Measurements from ENCODE around the gene SLIT1. TPM values are rescaled to one million over a fixed set of nuclear protein-coding genes. Genes with fewer than 3 reads are reported as not detected.

The SLIT1 gene
- total RNA-seq, 1 experiment from 2014 or later, result 1.0 TPM

- DNase-seq, result no peak
- H3K9me2 ChIP-seq (replicated peaks; ENCODE audit: insufficient read depth, low read length), result no peaks in the 10 kb centered on the region
- H3K4me1 ChIP-seq (ENCODE audit: low read length), result peaks cover 34% of the 10 kb centered on the region
- no peaks in the 10 kb centered on the region for H3K36me3 ChIP-seq (ENCODE audit: insufficient read depth, low read length)
- no peak overlapping the region for H3K4me3 ChIP-seq (ENCODE audit: low read length)
- H4K20me1 ChIP-seq (ENCODE audit: insufficient read depth, low read depth, low read length), result no peaks in the 10 kb centered on the region
- H3K4me2 ChIP-seq (ENCODE audit: low read depth, low read length, poor library complexity, severe bottlenecking), result peak overlapping the region; percentile 47
- no peak overlapping the region for H3K9ac ChIP-seq (ENCODE audit: low read length)
- H2AFZ ChIP-seq (ENCODE audit: low read length), result no peak overlapping the region
- no peaks in the 10 kb centered on the region for H3K27me3 ChIP-seq (ENCODE audit: low read length)
- peak overlapping the region; percentile 37 for H3K27ac ChIP-seq (ENCODE audit: low read length)
- no peaks in the 10 kb centered on the region for H3K9me3 ChIP-seq (ENCODE audit: low read length)
- no peaks in the 10 kb centered on the region for H3K79me2 ChIP-seq (ENCODE audit: low read length)
These were observed 134.7 kb downstream of the SLIT1 start for GRCh38 chr10:97050956-97051496.

GRCh38 chr10:97050205-97050745, 135.5 kb downstream of the SLIT1 start:
- Histone ChIP-seq H3K79me2 (ENCODE audit: low read length) (no peaks in the 10 kb centered on the region), H3K4me3 (ENCODE audit: low read length) (no peak overlapping the region), H3K4me2 (ENCODE audit: low read depth, low read length, poor library complexity, severe bottlenecking) (peak overlapping the region; percentile 47), H3K4me1 (ENCODE audit: low read length) (peaks cover 34% of the 10 kb centered on the region), H2AFZ (ENCODE audit: low read length) (no peak overlapping the region), H3K27ac (ENCODE audit: low read length) (peak overlapping the region; percentile 37; the same call in 1 of the 2 replicates), H3K9ac (ENCODE audit: low read length) (no peak overlapping the region), H4K20me1 (ENCODE audit: insufficient read depth, low read depth, low read length) (no peaks in the 10 kb centered on the region), H3K27me3 (ENCODE audit: low read length) (no peaks in the 10 kb centered on the region), H3K36me3 (ENCODE audit: insufficient read depth, low read length) (no peaks in the 10 kb centered on the region), H3K9me3 (ENCODE audit: low read length) (no peaks in the 10 kb centered on the region), H3K9me2 (replicated peaks; ENCODE audit: insufficient read depth, low read length) (no peaks in the 10 kb centered on the region)
- DNase-seq, result peak; percentile 51

- Histone ChIP-seq H2AFZ (ENCODE audit: low read length) (no peak overlapping the region), H4K20me1 (ENCODE audit: insufficient read depth, low read depth, low read length) (no peaks in the 10 kb centered on the region), H3K9ac (ENCODE audit: low read length) (no peak overlapping the region), H3K4me3 (ENCODE audit: low read length) (no peak overlapping the region), H3K79me2 (ENCODE audit: low read length) (no peaks in the 10 kb centered on the region), H3K27me3 (ENCODE audit: low read length) (no peaks in the 10 kb centered on the region), H3K9me3 (ENCODE audit: low read length) (no peaks in the 10 kb centered on the region), H3K9me2 (replicated peaks; ENCODE audit: insufficient read depth, low read length) (no peaks in the 10 kb centered on the region), H3K4me2 (ENCODE audit: low read depth, low read length, poor library complexity, severe bottlenecking) (no peak overlapping the region), H3K4me1 (ENCODE audit: low read length) (peaks cover 34% of the 10 kb centered on the region), H3K27ac (ENCODE audit: low read length) (no peak overlapping the region), H3K36me3 (ENCODE audit: insufficient read depth, low read length) (no peaks in the 10 kb centered on the region)
- no peak for DNase-seq
These were observed 136.1 kb downstream of the SLIT1 start for GRCh38 chr10:97049670-97050069.

GRCh38 chr10:97048649-97049427, 136.9 kb downstream of the SLIT1 start:
- H3K79me2 ChIP-seq (ENCODE audit: low read length), result no peaks in the 10 kb centered on the region
- no peaks in the 10 kb centered on the region for H3K27me3 ChIP-seq (ENCODE audit: low read length)
- H3K9me2 ChIP-seq (replicated peaks; ENCODE audit: insufficient read depth, low read length), result no peaks in the 10 kb centered on the region
- no peak overlapping the region for H3K4me3 ChIP-seq (ENCODE audit: low read length)
- H3K4me2 ChIP-seq (ENCODE audit: low read depth, low read length, poor library complexity, severe bottlenecking), result no peak overlapping the region
- H3K27ac ChIP-seq (ENCODE audit: low read length), result no peak overlapping the region
- peaks cover 32% of the 10 kb centered on the region for H3K4me1 ChIP-seq (ENCODE audit: low read length)
- no peak overlapping the region for H3K9ac ChIP-seq (ENCODE audit: low read length)
- no peak overlapping the region for H2AFZ ChIP-seq (ENCODE audit: low read length)
- H3K9me3 ChIP-seq (ENCODE audit: low read length), result no peaks in the 10 kb centered on the region
- no peaks in the 10 kb centered on the region for H4K20me1 ChIP-seq (ENCODE audit: insufficient read depth, low read depth, low read length)
- H3K36me3 ChIP-seq (ENCODE audit: insufficient read depth, low read length), result no peaks in the 10 kb centered on the region
- DNase-seq, result no peak

- H3K79me2 ChIP-seq (ENCODE audit: low read length), result no peaks in the 10 kb centered on the region
- no peak overlapping the region for H3K4me2 ChIP-seq (ENCODE audit: low read depth, low read length, poor library complexity, severe bottlenecking)
- H3K9ac ChIP-seq (ENCODE audit: low read length), result no peak overlapping the region
- no peaks in the 10 kb centered on the region for H3K9me2 ChIP-seq (replicated peaks; ENCODE audit: insufficient read depth, low read length)
- peaks cover 22% of the 10 kb centered on the region for H3K4me1 ChIP-seq (ENCODE audit: low read length)
- no peaks in the 10 kb centered on the region for H3K9me3 ChIP-seq (ENCODE audit: low read length)
- H4K20me1 ChIP-seq (ENCODE audit: insufficient read depth, low read depth, low read length), result no peaks in the 10 kb centered on the region
- no peaks in the 10 kb centered on the region for H3K27me3 ChIP-seq (ENCODE audit: low read length)
- H3K36me3 ChIP-seq (ENCODE audit: insufficient read depth, low read length), result no peaks in the 10 kb centered on the region
- no peak overlapping the region for H3K4me3 ChIP-seq (ENCODE audit: low read length)
- DNase-seq, result no peak
- H2AFZ ChIP-seq (ENCODE audit: low read length), result no peak overlapping the region
- no peak overlapping the region for H3K27ac ChIP-seq (ENCODE audit: low read length)
These were observed 138.0 kb downstream of the SLIT1 start for GRCh38 chr10:97047788-97048187.

GRCh38 chr10:97047083-97047736, 138.5 kb downstream of the SLIT1 start:
- Histone ChIP-seq H3K27me3 (ENCODE audit: low read length) (no peaks in the 10 kb centered on the region), H2AFZ (ENCODE audit: low read length) (no peak overlapping the region), H3K9ac (ENCODE audit: low read length) (no peak overlapping the region), H4K20me1 (ENCODE audit: insufficient read depth, low read depth, low read length) (no peaks in the 10 kb centered on the region), H3K27ac (ENCODE audit: low read length) (no peak overlapping the region), H3K79me2 (ENCODE audit: low read length) (no peaks in the 10 kb centered on the region), H3K36me3 (ENCODE audit: insufficient read depth, low read length) (no peaks in the 10 kb centered on the region), H3K9me3 (ENCODE audit: low read length) (no peaks in the 10 kb centered on the region), H3K9me2 (replicated peaks; ENCODE audit: insufficient read depth, low read length) (no peaks in the 10 kb centered on the region), H3K4me3 (ENCODE audit: low read length) (no peak overlapping the region), H3K4me1 (ENCODE audit: low read length) (peaks cover 16% of the 10 kb centered on the region), H3K4me2 (ENCODE audit: low read depth, low read length, poor library complexity, severe bottlenecking) (no peak overlapping the region)
- DNase-seq, result no peak

- Histone ChIP-seq H3K4me2 (ENCODE audit: low read depth, low read length, poor library complexity, severe bottlenecking) (no peak overlapping the region), H3K9me2 (replicated peaks; ENCODE audit: insufficient read depth, low read length) (no peaks in the 10 kb centered on the region), H3K9ac (ENCODE audit: low read length) (no peak overlapping the region), H4K20me1 (ENCODE audit: insufficient read depth, low read depth, low read length) (no peaks in the 10 kb centered on the region), H3K4me1 (ENCODE audit: low read length) (peaks cover 15% of the 10 kb centered on the region), H3K79me2 (ENCODE audit: low read length) (no peaks in the 10 kb centered on the region), H3K4me3 (ENCODE audit: low read length) (no peak overlapping the region), H3K9me3 (ENCODE audit: low read length) (no peaks in the 10 kb centered on the region), H2AFZ (ENCODE audit: low read length) (no peak overlapping the region), H3K27me3 (ENCODE audit: low read length) (no peaks in the 10 kb centered on the region), H3K27ac (ENCODE audit: low read length) (no peak overlapping the region), H3K36me3 (ENCODE audit: insufficient read depth, low read length) (no peaks in the 10 kb centered on the region)
- no peak for DNase-seq
These were observed 139.2 kb downstream of the SLIT1 start for GRCh38 chr10:97046456-97047082.

- Histone ChIP-seq H3K27ac (ENCODE audit: low read length) (no peak overlapping the region), H3K4me1 (ENCODE audit: low read length) (no peaks in the 10 kb centered on the region), H3K9ac (ENCODE audit: low read length) (no peak overlapping the region), H4K20me1 (ENCODE audit: insufficient read depth, low read depth, low read length) (no peaks in the 10 kb centered on the region), H3K79me2 (ENCODE audit: low read length) (no peaks in the 10 kb centered on the region), H3K4me3 (ENCODE audit: low read length) (no peak overlapping the region), H3K9me3 (ENCODE audit: low read length) (no peaks in the 10 kb centered on the region), H3K9me2 (replicated peaks; ENCODE audit: insufficient read depth, low read length) (no peaks in the 10 kb centered on the region), H2AFZ (ENCODE audit: low read length) (no peak overlapping the region), H3K36me3 (ENCODE audit: insufficient read depth, low read length) (no peaks in the 10 kb centered on the region), H3K4me2 (ENCODE audit: low read depth, low read length, poor library complexity, severe bottlenecking) (no peak overlapping the region), H3K27me3 (ENCODE audit: low read length) (no peaks in the 10 kb centered on the region)
- no peak for DNase-seq
These were observed 142.2 kb downstream of the SLIT1 start for GRCh38 chr10:97043563-97043855.
